Astrocyte (in vitro differentiated cells and primary cell): ENCODE measurements around the gene CPA5. TPM values are rescaled to one million over a fixed set of nuclear protein-coding genes. Genes with fewer than 3 reads are reported as not detected.

Source experiments
- DNase-seq: peaks from one replicate; pipeline ENCODE4 v3.0.0-alpha.2; 2010; ENCODE audit warnings: low read depth
- FAIRE-seq: peaks from 2 replicates; lab custom pipeline; 2011; peaks lifted over from hg19 to GRCh38; lab: Jason Lieb, UNC
- H2AFZ ChIP-seq: 2 replicates; pipeline ENCODE4 v1.6.0; 2012; ENCODE audit warnings: low read depth, low read length, inconsistent platforms
- H3K27ac ChIP-seq: 2 replicates; pipeline ENCODE4 v1.5.1; 2011; ENCODE audit warnings: low read depth, low read length, inconsistent platforms
- H3K27me3 ChIP-seq: 2 replicates; pipeline ENCODE4 v1.6.0; 2011; ENCODE audit warnings: low read length, inconsistent platforms; ENCODE audit not compliant: insufficient read depth
- H3K36me3 ChIP-seq: 2 replicates; pipeline ENCODE4 v1.5.1; 2011; ENCODE audit warnings: low read length, inconsistent platforms; ENCODE audit not compliant: insufficient read depth
- H3K4me1 ChIP-seq: 2 replicates; pipeline ENCODE4 v1.5.1; 2011; ENCODE audit warnings: low read length, inconsistent platforms; ENCODE audit not compliant: insufficient read depth
- H3K4me2 ChIP-seq: 2 replicates; pipeline ENCODE4 v1.6.0; 2012; ENCODE audit warnings: low read length, inconsistent platforms
- H3K4me3 ChIP-seq: 2 replicates; pipeline ENCODE4 v1.5.1; 2011; ENCODE audit warnings: low read depth, mild to moderate bottlenecking, low read length, inconsistent platforms; ENCODE audit not compliant: insufficient read depth
- H3K79me2 ChIP-seq: 2 replicates; pipeline ENCODE4 v1.6.0; 2012; ENCODE audit warnings: mild to moderate bottlenecking, low read length, inconsistent platforms; ENCODE audit not compliant: insufficient read depth
- H3K9ac ChIP-seq: 2 replicates; pipeline ENCODE4 v1.6.0; 2012; ENCODE audit warnings: mild to moderate bottlenecking, low read length, inconsistent platforms
- H3K9me3 ChIP-seq: 2 replicates; pipeline ENCODE4 v1.5.1; 2012; ENCODE audit warnings: low read depth, mild to moderate bottlenecking, low read length, inconsistent platforms; ENCODE audit not compliant: insufficient read depth
- H4K20me1 ChIP-seq: 2 replicates; pipeline ENCODE4 v1.6.0; 2012; ENCODE audit warnings: low read length, inconsistent platforms; ENCODE audit not compliant: insufficient read depth
- H3K27ac Mint-ChIP-seq: one replicate; pipeline ENCODE4 v1.8.0; 2021; ENCODE audit warnings: mild to moderate bottlenecking, mixed read lengths; ENCODE audit not compliant: unreplicated experiment
- H3K27me3 Mint-ChIP-seq: one replicate; pipeline ENCODE4 v1.8.0; 2021; ENCODE audit warnings: low read depth, mixed read lengths; ENCODE audit not compliant: unreplicated experiment
- H3K36me3 Mint-ChIP-seq: one replicate; pipeline ENCODE4 v1.8.0; 2021; ENCODE audit warnings: low read depth, mixed read lengths; ENCODE audit not compliant: unreplicated experiment
- H3K4me1 Mint-ChIP-seq: one replicate; pipeline ENCODE4 v1.8.0; 2021; ENCODE audit warnings: low read depth, mixed read lengths; ENCODE audit not compliant: unreplicated experiment
- H3K4me3 Mint-ChIP-seq: one replicate; pipeline ENCODE4 v1.8.0; 2021; ENCODE audit warnings: mild to moderate bottlenecking, moderate library complexity, mixed read lengths; ENCODE audit not compliant: unreplicated experiment
- H3K9me3 Mint-ChIP-seq: one replicate; pipeline ENCODE4 v1.8.0; 2021; ENCODE audit warnings: mild to moderate bottlenecking, mixed read lengths; ENCODE audit not compliant: unreplicated experiment
- EZH2 ChIP-seq: IDR thresholded peaks from 2 replicates; pipeline ENCODE4 v1.6.1; 2012; ENCODE audit warnings: mild to moderate bottlenecking, low read length, inconsistent platforms; ENCODE audit not compliant: insufficient read depth
- total RNA-seq: library from RNA; stranded (reverse); gene quantifications from 2 replicates; pipeline ENCODE4 v1.2.1, GENCODE V29; 2021
- TF ChIP-seq, protein P1 (sequence below): IDR thresholded peaks from 2 replicates; pipeline ENCODE4 v1.5.1; 2011; ENCODE audit warnings: low read depth, mild to moderate bottlenecking, inconsistent platforms, low read length, moderate library complexity; ENCODE audit not compliant: insufficient read depth

Gene CPA5
- total RNA-seq, 1 donor from 2014 or later = not detected

GRCh38 chr7:130386876-130387275 is 42.3 kb downstream of the CPA5 start:
- Histone ChIP-seq H3K27ac (no peak overlapping the region), H3K4me1 (peaks cover 14% of the 10 kb centered on the region), H3K79me2 (no peaks in the 10 kb centered on the region), H3K27me3 (no peaks in the 10 kb centered on the region), H4K20me1 (no peaks in the 10 kb centered on the region), H3K9me3 (no peaks in the 10 kb centered on the region), H3K9ac (no peak overlapping the region), H3K4me3 (no peak overlapping the region), H3K4me2 (no peak overlapping the region), H2AFZ (no peak overlapping the region), H3K36me3 (no peaks in the 10 kb centered on the region)
- no peak overlapping the region for H3K4me3 Mint-ChIP-seq
- TF ChIP-seq, protein P1, sequence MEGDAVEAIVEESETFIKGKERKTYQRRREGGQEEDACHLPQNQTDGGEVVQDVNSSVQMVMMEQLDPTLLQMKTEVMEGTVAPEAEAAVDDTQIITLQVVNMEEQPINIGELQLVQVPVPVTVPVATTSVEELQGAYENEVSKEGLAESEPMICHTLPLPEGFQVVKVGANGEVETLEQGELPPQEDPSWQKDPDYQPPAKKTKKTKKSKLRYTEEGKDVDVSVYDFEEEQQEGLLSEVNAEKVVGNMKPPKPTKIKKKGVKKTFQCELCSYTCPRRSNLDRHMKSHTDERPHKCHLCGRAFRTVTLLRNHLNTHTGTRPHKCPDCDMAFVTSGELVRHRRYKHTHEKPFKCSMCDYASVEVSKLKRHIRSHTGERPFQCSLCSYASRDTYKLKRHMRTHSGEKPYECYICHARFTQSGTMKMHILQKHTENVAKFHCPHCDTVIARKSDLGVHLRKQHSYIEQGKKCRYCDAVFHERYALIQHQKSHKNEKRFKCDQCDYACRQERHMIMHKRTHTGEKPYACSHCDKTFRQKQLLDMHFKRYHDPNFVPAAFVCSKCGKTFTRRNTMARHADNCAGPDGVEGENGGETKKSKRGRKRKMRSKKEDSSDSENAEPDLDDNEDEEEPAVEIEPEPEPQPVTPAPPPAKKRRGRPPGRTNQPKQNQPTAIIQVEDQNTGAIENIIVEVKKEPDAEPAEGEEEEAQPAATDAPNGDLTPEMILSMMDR = no peak
- peaks cover 3% of the 10 kb centered on the region for H3K27me3 Mint-ChIP-seq
- no peaks in the 10 kb centered on the region for H3K9me3 Mint-ChIP-seq
- no peaks in the 10 kb centered on the region for H3K36me3 Mint-ChIP-seq
- FAIRE-seq (no peak), DNase-seq (no peak)
- H3K27ac Mint-ChIP-seq = no peak overlapping the region
- peaks cover 10% of the 10 kb centered on the region for H3K4me1 Mint-ChIP-seq

- no peak overlapping the region for H3K27ac Mint-ChIP-seq
- H3K4me1 ChIP-seq = peaks cover 14% of the 10 kb centered on the region
- FAIRE-seq = no peak
These were observed 42.7 kb downstream of the CPA5 start for GRCh38 chr7:130387306-130387627.

GRCh38 chr7:130387628-130388403 is 43.2 kb downstream of the CPA5 start:
- H3K27me3 ChIP-seq = no peaks in the 10 kb centered on the region
- peaks cover 18% of the 10 kb centered on the region for H3K4me1 ChIP-seq
- no peak for TF ChIP-seq EZH2
- TF ChIP-seq, protein P1 = no peak
- Mint-ChIP-seq H3K27ac (peak overlapping the region; percentile 70), H3K36me3 (no peaks in the 10 kb centered on the region), H3K27me3 (peaks cover 3% of the 10 kb centered on the region), H3K4me3 (peak overlapping the region; percentile 64), H3K4me1 (peaks cover 13% of the 10 kb centered on the region), H3K9me3 (no peaks in the 10 kb centered on the region)
- peak overlapping the region; percentile 57 for H3K27ac ChIP-seq
- H3K9me3 ChIP-seq = no peaks in the 10 kb centered on the region
- H3K79me2 ChIP-seq = no peaks in the 10 kb centered on the region
- H3K36me3 ChIP-seq = no peaks in the 10 kb centered on the region
- DNase-seq (peak; percentile 99), FAIRE-seq (no peak)
- no peak overlapping the region for H3K9ac ChIP-seq
- no peaks in the 10 kb centered on the region for H4K20me1 ChIP-seq
- H2AFZ ChIP-seq = no peak overlapping the region
- H3K4me2 ChIP-seq = peak overlapping the region; percentile 32
- H3K4me3 ChIP-seq = peak overlapping the region; percentile 18

More at GRCh38 chr7:130387306-130387627, 42.7 kb downstream of the CPA5 start:
- no peaks in the 10 kb centered on the region for H3K36me3 ChIP-seq
- H3K4me2 ChIP-seq = no peak overlapping the region
- DNase-seq = no peak
- no peak overlapping the region for H2AFZ ChIP-seq
- H3K27ac ChIP-seq = peak overlapping the region; percentile 57
- no peak overlapping the region for H3K4me3 ChIP-seq
- H3K79me2 ChIP-seq = no peaks in the 10 kb centered on the region
- Mint-ChIP-seq H3K4me3 (no peak overlapping the region), H3K36me3 (no peaks in the 10 kb centered on the region), H3K9me3 (no peaks in the 10 kb centered on the region), H3K4me1 (peaks cover 10% of the 10 kb centered on the region), H3K27me3 (peaks cover 3% of the 10 kb centered on the region)
- TF ChIP-seq EZH2 = no peak
- TF ChIP-seq, protein P1 = no peak
- no peak overlapping the region for H3K9ac ChIP-seq
- no peaks in the 10 kb centered on the region for H4K20me1 ChIP-seq
- no peaks in the 10 kb centered on the region for H3K9me3 ChIP-seq
- H3K27me3 ChIP-seq = no peaks in the 10 kb centered on the region
